ENCODE data around the gene RFXANK. TPM values are rescaled to one million over a fixed set of nuclear protein-coding genes. Genes with fewer than 3 reads are reported as not detected.
A peak's percentile ranks its signal among the peaks of the same experiment; 100 is the strongest.

The RFXANK gene
- total and polyA plus RNA-seq, 9 of the 15 experiments (the other 6 are each of a cell fraction or from before 2014, with no cell fraction given): 68.6 to 181 (median 150) TPM

DNA sequence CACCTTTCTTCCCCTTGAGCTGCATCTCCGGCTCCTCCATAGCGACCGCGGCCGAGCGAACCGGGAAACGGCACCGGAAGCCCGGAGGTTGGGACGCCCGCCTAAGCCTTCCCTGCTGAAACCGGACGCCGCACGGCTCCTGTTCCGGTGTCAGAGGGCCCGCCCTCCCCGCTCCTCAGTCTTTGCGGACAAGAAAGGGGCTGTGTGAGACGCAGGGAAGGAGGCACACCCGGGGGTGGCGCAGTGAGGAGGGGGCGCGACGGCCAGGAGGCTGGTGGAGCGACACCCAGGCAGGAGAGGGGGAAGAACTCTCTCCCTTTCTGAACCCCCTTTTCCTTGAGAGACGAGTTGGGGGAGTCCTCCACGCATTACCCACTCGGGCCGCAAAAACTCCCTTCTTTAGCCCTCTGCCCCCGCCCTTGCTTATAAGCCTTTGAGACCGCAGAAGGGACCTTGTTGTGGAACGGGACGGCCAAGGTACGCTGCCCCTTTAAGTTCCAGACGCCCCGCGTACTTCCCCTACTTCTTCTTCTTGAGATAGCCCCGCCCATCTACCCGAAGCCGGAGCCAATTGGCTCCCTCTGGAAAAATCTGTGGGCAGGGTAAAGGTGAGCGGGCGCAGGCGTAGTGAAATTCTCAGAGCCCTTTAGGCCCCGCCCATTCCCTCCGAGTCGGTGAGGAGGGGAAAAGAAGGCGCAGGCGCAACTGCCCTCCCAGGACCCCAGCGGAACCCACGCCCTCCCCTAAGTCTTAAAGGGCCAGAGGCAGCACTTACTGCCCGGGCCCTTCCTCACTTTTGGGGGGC lies at the start of gene RFXANK, which contains the start of gene BORCS8 (continued):
- TF ChIP-seq, protein P1, sequence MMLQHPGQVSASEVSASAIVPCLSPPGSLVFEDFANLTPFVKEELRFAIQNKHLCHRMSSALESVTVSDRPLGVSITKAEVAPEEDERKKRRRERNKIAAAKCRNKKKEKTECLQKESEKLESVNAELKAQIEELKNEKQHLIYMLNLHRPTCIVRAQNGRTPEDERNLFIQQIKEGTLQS (IDR thresholded peaks at IDR 0.05): no peak; the same call in 1 of the 2 replicates
- TF ChIP-seq, protein P1 (CRISPR knock-in tag; conservative IDR thresholded peaks at IDR 0.05): peak; percentile 19; the same call in 1 of the 2 replicates
- TF ChIP-seq ARHGAP35 (IDR thresholded peaks at IDR 0.05; ENCODE audit: partially characterized antibody): no peak
- TF ChIP-seq, protein P2, sequence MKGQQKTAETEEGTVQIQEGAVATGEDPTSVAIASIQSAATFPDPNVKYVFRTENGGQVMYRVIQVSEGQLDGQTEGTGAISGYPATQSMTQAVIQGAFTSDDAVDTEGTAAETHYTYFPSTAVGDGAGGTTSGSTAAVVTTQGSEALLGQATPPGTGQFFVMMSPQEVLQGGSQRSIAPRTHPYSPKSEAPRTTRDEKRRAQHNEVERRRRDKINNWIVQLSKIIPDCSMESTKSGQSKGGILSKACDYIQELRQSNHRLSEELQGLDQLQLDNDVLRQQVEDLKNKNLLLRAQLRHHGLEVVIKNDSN (CRISPR knock-in tag; IDR thresholded peaks at IDR 0.05): peak; percentile 53
- peak; percentile 70 for TF ChIP-seq NFYB (IDR thresholded peaks at IDR 0.05; ENCODE audit: extremely low read depth, insufficient read length)
- TF ChIP-seq, protein P3, sequence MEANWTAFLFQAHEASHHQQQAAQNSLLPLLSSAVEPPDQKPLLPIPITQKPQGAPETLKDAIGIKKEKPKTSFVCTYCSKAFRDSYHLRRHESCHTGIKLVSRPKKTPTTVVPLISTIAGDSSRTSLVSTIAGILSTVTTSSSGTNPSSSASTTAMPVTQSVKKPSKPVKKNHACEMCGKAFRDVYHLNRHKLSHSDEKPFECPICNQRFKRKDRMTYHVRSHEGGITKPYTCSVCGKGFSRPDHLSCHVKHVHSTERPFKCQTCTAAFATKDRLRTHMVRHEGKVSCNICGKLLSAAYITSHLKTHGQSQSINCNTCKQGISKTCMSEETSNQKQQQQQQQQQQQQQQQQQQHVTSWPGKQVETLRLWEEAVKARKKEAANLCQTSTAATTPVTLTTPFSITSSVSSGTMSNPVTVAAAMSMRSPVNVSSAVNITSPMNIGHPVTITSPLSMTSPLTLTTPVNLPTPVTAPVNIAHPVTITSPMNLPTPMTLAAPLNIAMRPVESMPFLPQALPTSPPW (CRISPR knock-in tag; IDR thresholded peaks at IDR 0.05): peak; percentile 97
- peak; percentile 73 for TF ChIP-seq ZNF740 (CRISPR knock-in tag; IDR thresholded peaks at IDR 0.05)
- no peak for TF ChIP-seq ZNF740 (tag; IDR thresholded peaks at IDR 0.05)
- TF ChIP-seq, protein P4, sequence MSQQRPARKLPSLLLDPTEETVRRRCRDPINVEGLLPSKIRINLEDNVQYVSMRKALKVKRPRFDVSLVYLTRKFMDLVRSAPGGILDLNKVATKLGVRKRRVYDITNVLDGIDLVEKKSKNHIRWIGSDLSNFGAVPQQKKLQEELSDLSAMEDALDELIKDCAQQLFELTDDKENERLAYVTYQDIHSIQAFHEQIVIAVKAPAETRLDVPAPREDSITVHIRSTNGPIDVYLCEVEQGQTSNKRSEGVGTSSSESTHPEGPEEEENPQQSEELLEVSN (IDR thresholded peaks at IDR 0.05; ENCODE audit: borderline replicate concordance in 1 of 2, extremely low read depth in 1 of 2, insufficient read depth in 1 of 2, insufficient read length in 1 of 2, low read depth in 1 of 2, low read length in 1 of 2, poor library complexity in 1 of 2, severe bottlenecking in 1 of 2): peak in 1 of 2 experiments; percentile 44
- peak; percentile 13; the same call in 1 of the 2 replicates for TF ChIP-seq ARID1B (IDR thresholded peaks at IDR 0.05)
- TF ChIP-seq BCOR (IDR thresholded peaks at IDR 0.05): 0 out of 2 replicates have a peak, but pooled peaks have one; percentile 12
- TF ChIP-seq GABPA (tag; conservative IDR thresholded peaks at IDR 0.05; ENCODE audit: low read depth): peak; percentile 100
- no peak for TF ChIP-seq ZNF717 (CRISPR knock-in tag; IDR thresholded peaks at IDR 0.05)
- TF ChIP-seq CEBPZ (IDR thresholded peaks at IDR 0.05; ENCODE audit: borderline replicate concordance, low read depth, low read length): no peak
- no peak for TF ChIP-seq EP300 (IDR thresholded peaks at IDR 0.05; ENCODE audit: low read length)
- peak; percentile 75 for TF ChIP-seq TBP (optimal IDR thresholded peaks at IDR 0.05; ENCODE audit: low read depth, low read length)
- peak; percentile 90 for TF ChIP-seq RBM22 (IDR thresholded peaks at IDR 0.05; ENCODE audit: low read depth, low read length, poor library complexity, severe bottlenecking)
- TF ChIP-seq GTF2F1 (IDR thresholded peaks at IDR 0.05; ENCODE audit: low read depth, low read length): peak; percentile 29; the same call in 1 of the 2 replicates

Data from K562 (cell line).